Measurements from ENCODE around the gene MED26. TPM values are rescaled to one million over a fixed set of nuclear protein-coding genes. Genes with fewer than 3 reads are reported as not detected.

Gene MED26
- total RNA-seq, 1 experiment from 2014 or later: 11.4 TPM

GRCh38 chr19:16559780-16560276 is 68.2 kb downstream of the MED26 start:
- H4K20me1 ChIP-seq (ENCODE audit: control insufficient read depth, insufficient read depth, insufficient read length): no peaks in the 10 kb centered on the region
- no peak overlapping the region for H3K56ac ChIP-seq (ENCODE audit: insufficient read length, low read depth, low read length)
- H3K36me3 Mint-ChIP-seq (ENCODE audit: insufficient read depth in 1 of 3, low read depth in 3 of 3): peaks cover 13 to 80% (median 56%) of the 10 kb centered on the region in 3 experiments; a peak in 6 of 7 replicates
- no peak for TF ChIP-seq CTCF (conservative IDR thresholded peaks at IDR 0.05)
- H2BK120ac ChIP-seq (ENCODE audit: low read depth, low read length, poor library complexity, severe bottlenecking): no peak overlapping the region
- no peaks in the 10 kb centered on the region for H3K9me3 Mint-ChIP-seq
- H2BK20ac ChIP-seq (ENCODE audit: low read depth, low read length, poor library complexity, severe bottlenecking): no peak overlapping the region
- no peak overlapping the region for H4K8ac ChIP-seq (replicated peaks; ENCODE audit: insufficient read length, low read depth, low read length)
- no peak overlapping the region for H3T11ph ChIP-seq (ENCODE audit: low read length)
- H3K79me2 ChIP-seq (ENCODE audit: insufficient read depth, low read length): no peaks in the 10 kb centered on the region
- H3K4me3 Mint-ChIP-seq: no peak overlapping the region
- H3K4me1 ChIP-seq (ENCODE audit: insufficient read depth, low read length): no peaks in the 10 kb centered on the region
- no peaks in the 10 kb centered on the region for H3K4me1 Mint-ChIP-seq
- H3K23me2 ChIP-seq (ENCODE audit: insufficient read length, low read depth, low read length, poor library complexity, severe bottlenecking): no peaks in the 10 kb centered on the region
- no peaks in the 10 kb centered on the region for H3K9me3 ChIP-seq (ENCODE audit: control insufficient read depth, low read depth, low read length)
- no peak overlapping the region for H3K4ac ChIP-seq (ENCODE audit: low read depth, low read length)
- no peak overlapping the region for H3K9ac ChIP-seq (ENCODE audit: extremely low read depth, insufficient read length, low read length)
- no CpG with 5 or more reads among the region's 10 CpGs for WGBS (ENCODE audit: extremely low coverage, insufficient read length, low lambda C conversion rate)
- no peak overlapping the region for H3K23ac ChIP-seq (ENCODE audit: insufficient read length, low read depth, low read length)
- no peak overlapping the region for H2BK15ac ChIP-seq (ENCODE audit: low read depth, low read length)
- no peak overlapping the region for H4K5ac ChIP-seq (ENCODE audit: insufficient read length, low read depth, low read length)
- no peak overlapping the region for H2AK5ac ChIP-seq (ENCODE audit: insufficient read length, low read length)
- DNase-seq: no peak
- H3K27ac ChIP-seq (ENCODE audit: insufficient read length, low read depth, low read length): no peak overlapping the region
- no peak overlapping the region for H2BK5ac ChIP-seq (ENCODE audit: insufficient read length, low read length)
- no peak overlapping the region for H3K14ac ChIP-seq (ENCODE audit: insufficient read depth, low read length)
- no peaks in the 10 kb centered on the region for H3K27me3 Mint-ChIP-seq (ENCODE audit: low read depth)
- H4K91ac ChIP-seq (ENCODE audit: insufficient read length, low read depth, low read length): no peak overlapping the region
- H2AFZ ChIP-seq (ENCODE audit: low read length): no peak overlapping the region
- no peaks in the 10 kb centered on the region for H3K27me3 ChIP-seq (ENCODE audit: insufficient read depth, low read length)
- no peak overlapping the region for H3K18ac ChIP-seq (ENCODE audit: insufficient read length, low read depth, low read length)
- H3K27ac Mint-ChIP-seq: peak overlapping the region in 2 of 3 experiments; percentile 53 to 63; a peak in 3 of 7 replicates
- H2BK12ac ChIP-seq (ENCODE audit: insufficient read length, low read depth, low read length): no peak overlapping the region
- H3K79me1 ChIP-seq (ENCODE audit: insufficient read depth, low read depth, low read length, poor library complexity, severe bottlenecking): no peaks in the 10 kb centered on the region
- no peak overlapping the region for H3K4me2 ChIP-seq (ENCODE audit: insufficient read depth, insufficient read length, low read length)
